HepG2 (cell line): ENCODE data around the gene MTHFSD. TPM values are rescaled to one million over a fixed set of nuclear protein-coding genes. Genes with fewer than 3 reads are reported as not detected.

Source experiments
- ATAC-seq: fragments of 200-7000 bp; cut with Tn5 transposase; 3 replicates; pipeline ENCODE4 v1.9.1; 2020; ENCODE audit warnings: mild to moderate bottlenecking, moderate library complexity
- BruUV-seq: library from RNA; stranded (reverse); fragments of 400-500 nt; replicated peaks from 2 replicates; lab custom pipeline; 2021; lab: Mats Ljungman, UMichigan
- CTCF ChIA-PET: fragments of 300-600 bp; formaldehyde crosslinking; extraction: SDS; loops from one replicate; lab custom pipeline; 2021; ENCODE audit warnings: low total read pairs, inconsistent platforms, low intra/inter-chr PET ratio; lab: Yijun Ruan, JAX
- POLR2A ChIA-PET: fragments of 350-600 bp; sonication (Branson Sonifier 250); formaldehyde crosslinking; loops from one replicate; lab custom pipeline; 2020; ENCODE audit warnings: antibody characterized with exemption, inconsistent platforms; lab: Yijun Ruan, JAX
- DNase-seq: peaks from one replicate; pipeline ENCODE4 v3.0.0-alpha.2; 2015; ENCODE audit warnings: low spot score
- FAIRE-seq: peaks from 3 replicates; lab custom pipeline; 2011; peaks lifted over from hg19 to GRCh38; lab: Jason Lieb, UNC
- H2AFZ ChIP-seq: one replicate; pipeline ENCODE4 v1.6.1; 2011; ENCODE audit warnings: low read length, inconsistent platforms
- H3K27ac ChIP-seq: fragments of 300-600 bp; 3 replicates; pipeline ENCODE4 v1.8.0; 2011; ENCODE audit warnings: mixed run types, mild to moderate bottlenecking, mixed read lengths, low read length, inconsistent platforms; ENCODE audit not compliant: insufficient read depth; ENCODE audit errors: extremely low read length
- H3K27me3 ChIP-seq, 2 experiments: fragments of 200-600 bp in 1 of 2; 2 replicates in 1 of 2; 3 replicates in 1 of 2; pipeline versions ENCODE4 v1.6.0 to v1.8.0; 2011; ENCODE audit warnings: low read length in 2 of 2, mild to moderate bottlenecking in 2 of 2, moderate library complexity in 2 of 2, inconsistent platforms in 1 of 2; ENCODE audit not compliant: insufficient read depth in 2 of 2, control insufficient read depth in 1 of 2
- H3K36me3 ChIP-seq, 2 experiments: fragments of 200-600 bp in 1 of 2; replicated peaks in 1 of 2; 2 replicates in 1 of 2; 3 replicates in 1 of 2; pipeline versions ENCODE4 v1.5.1 to v1.8.0; 2011; ENCODE audit warnings: low read length in 2 of 2, inconsistent platforms in 1 of 2; ENCODE audit not compliant: insufficient read depth in 2 of 2, control insufficient read depth in 1 of 2
- H3K4me1 ChIP-seq: 2 replicates; pipeline ENCODE4 v1.5.1; 2012; ENCODE audit warnings: low read length, inconsistent platforms; ENCODE audit not compliant: insufficient read depth
- H3K4me2 ChIP-seq: 2 replicates; pipeline ENCODE4 v1.6.0; 2011; ENCODE audit warnings: low read depth, low read length, inconsistent platforms
- H3K4me3 ChIP-seq, 3 experiments: fragments of 200-600 bp in 1 of 3; sonication (generic), shearing (Covaris generic) in 1 of 3; replicated peaks in 1 of 3; 2 replicates each; pipeline ENCODE4 v1.5.1; 2011 to 2016; ENCODE audit warnings: low read length in 3 of 3, inconsistent platforms in 2 of 3, low read depth in 2 of 3, mild to moderate bottlenecking in 2 of 3, control low read depth in 1 of 3, mixed read lengths in 1 of 3; ENCODE audit not compliant: insufficient read depth in 1 of 3
- H3K79me2 ChIP-seq: one replicate; pipeline ENCODE4 v1.6.1; 2011; ENCODE audit warnings: low read length, inconsistent platforms; ENCODE audit not compliant: insufficient read depth
- H3K9ac ChIP-seq: 2 replicates; pipeline ENCODE4 v1.6.0; 2011; ENCODE audit warnings: mild to moderate bottlenecking, low read depth, low read length, inconsistent platforms; ENCODE audit not compliant: insufficient read depth
- H3K9me3 ChIP-seq: 2 replicates; pipeline ENCODE4 v1.5.1; 2012; ENCODE audit warnings: mild to moderate bottlenecking, low read length
- H4K20me1 ChIP-seq: 2 replicates; pipeline ENCODE4 v1.6.0; 2011; ENCODE audit warnings: inconsistent platforms, mild to moderate bottlenecking, low read length, moderate library complexity; ENCODE audit not compliant: insufficient read depth
- PHF8 ChIP-seq: sonication (generic); formaldehyde crosslinking; IDR thresholded peaks from 2 replicates; pipeline ENCODE4 v1.5.0; 2020; ENCODE audit warnings: missing genetic modification reagents
- SMC3 ChIP-seq: IDR thresholded peaks from 2 replicates; pipeline ENCODE4 v1.6.1; 2011; ENCODE audit warnings: low read length, improper control_type of control experiment
- ZFP36L1 ChIP-seq: sonication (generic); formaldehyde crosslinking; IDR thresholded peaks from 2 replicates; pipeline ENCODE4 v1.8.0; 2022; ENCODE audit warnings: mild to moderate bottlenecking, missing genetic modification reagents, moderate library complexity
- ZNF510 ChIP-seq: sonication (generic); formaldehyde crosslinking; IDR thresholded peaks from 2 replicates; pipeline ENCODE4 v1.4.0; 2020; ENCODE audit warnings: low read depth, mild to moderate bottlenecking, missing genetic modification reagents
- ZNF674 ChIP-seq: sonication (generic); formaldehyde crosslinking; IDR thresholded peaks from 2 replicates; pipeline ENCODE4 v1.5.0; 2020; ENCODE audit warnings: low read depth, mild to moderate bottlenecking, missing genetic modification reagents
- ZNF850 ChIP-seq: sonication (generic); formaldehyde crosslinking; conservative IDR thresholded peaks from 2 replicates; pipeline ENCODE4 v1.9.0; 2021; ENCODE audit warnings: mild to moderate bottlenecking, missing genetic modification reagents
- WGBS: methylation state at CpG from one replicate; pipeline ENCODE4 v1.1.6; 2017; ENCODE audit warnings: low lambda C conversion rate; 5-methylcytosine and 5-hydroxymethylcytosine counted together
- in situ Hi-C: cut with HindIII; loops from 2 replicates; pipeline ENCODE4 v1.10.0; 2017; ENCODE audit warnings: low pct_unique_long_range_greater_than_20kb; ENCODE audit not compliant: extremely low pct_ligation_motif_present
- intact Hi-C: fragments of 100-400 bp; cut with micrococcal nuclease; formaldehyde crosslinking; loops from one replicate; pipeline ENCODE4 v1.10.0; 2022; ENCODE audit not compliant: unreplicated experiment
- polyA plus RNA-seq, 8 experiments: library from polyadenylated mRNA; depleted of rRNA in 3 of 8; stranded (reverse) in 7 of 8; unstranded in 1 of 8; fragments of >200 nt; fragmentation: Illumina TruSeq in 4 of 8; extraction: Trizol in 4 of 8; gene quantifications; 2 replicates each; pipeline versions ENCODE4 v1.2.1 to v1.2.3, GENCODE V29; 2011 to 2016; ENCODE audit warnings: low read depth in 4 of 8, missing spikeins in 1 of 8, mixed read lengths in 1 of 8; ENCODE audit not compliant: insufficient read depth in 1 of 8
- total RNA-seq, 5 experiments: library from RNA; depleted of rRNA; stranded (reverse); fragments of >200 nt; fragmentation: Illumina TruSeq; extraction: Trizol; gene quantifications; 2 replicates each; pipeline ENCODE4 v1.2.3, GENCODE V29; 2016; ENCODE audit warnings: low read depth in 1 of 5
- TF ChIP-seq, protein P1 (sequence below), 2 experiments: sonication (generic) in 1 of 2; formaldehyde crosslinking in 1 of 2; IDR thresholded peaks; 2 replicates each; pipeline versions ENCODE4 v1.4.0 to v1.6.1; 2018 to 2020; ENCODE audit warnings: missing genetic modification reagents in 2 of 2, borderline replicate concordance in 1 of 2, low read depth in 1 of 2, mild to moderate bottlenecking in 1 of 2, missing biosample characterization in 1 of 2
- TF ChIP-seq, protein P2 (sequence below): sonication (generic); formaldehyde crosslinking; IDR thresholded peaks from 2 replicates; pipeline ENCODE4 v1.5.1; 2020; ENCODE audit warnings: missing genetic modification reagents, mild to moderate bottlenecking, borderline replicate concordance
- TF ChIP-seq, protein P3 (sequence below): sonication (generic); formaldehyde crosslinking; IDR thresholded peaks from 2 replicates; pipeline ENCODE4 v1.8.1; 2023; ENCODE audit warnings: mild to moderate bottlenecking, inconsistent platforms, moderate library complexity, missing genetic modification reagents, borderline replicate concordance

The MTHFSD gene
- total and polyA plus RNA-seq, 2 of the 13 experiments (the other 11 are each of a cell fraction or from before 2014, with no cell fraction given): 14.2 to 16.3 TPM

DNA sequence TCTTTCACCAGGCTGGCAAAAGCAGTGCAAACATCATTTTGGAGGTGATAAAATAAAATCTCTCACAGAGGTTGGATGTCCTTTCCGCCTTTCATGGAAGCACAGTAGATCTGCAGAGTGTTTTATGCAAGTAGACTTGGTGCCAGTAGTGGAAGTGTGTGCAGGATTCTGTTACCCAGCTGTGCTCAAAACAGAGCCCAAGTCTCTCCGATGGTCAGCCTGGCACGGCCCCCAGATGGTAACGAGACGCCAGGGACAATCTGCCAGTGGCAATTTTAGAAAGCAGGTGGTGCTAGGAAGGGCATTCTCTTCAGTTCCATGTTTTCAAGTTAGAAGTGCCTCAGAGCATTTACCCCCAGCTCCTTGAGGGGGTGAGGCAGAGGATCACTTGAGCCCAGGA, 1.5 kb upstream of the MTHFSD start:
- intact Hi-C loops: no loop called here
- TF ChIP-seq, protein P1, sequence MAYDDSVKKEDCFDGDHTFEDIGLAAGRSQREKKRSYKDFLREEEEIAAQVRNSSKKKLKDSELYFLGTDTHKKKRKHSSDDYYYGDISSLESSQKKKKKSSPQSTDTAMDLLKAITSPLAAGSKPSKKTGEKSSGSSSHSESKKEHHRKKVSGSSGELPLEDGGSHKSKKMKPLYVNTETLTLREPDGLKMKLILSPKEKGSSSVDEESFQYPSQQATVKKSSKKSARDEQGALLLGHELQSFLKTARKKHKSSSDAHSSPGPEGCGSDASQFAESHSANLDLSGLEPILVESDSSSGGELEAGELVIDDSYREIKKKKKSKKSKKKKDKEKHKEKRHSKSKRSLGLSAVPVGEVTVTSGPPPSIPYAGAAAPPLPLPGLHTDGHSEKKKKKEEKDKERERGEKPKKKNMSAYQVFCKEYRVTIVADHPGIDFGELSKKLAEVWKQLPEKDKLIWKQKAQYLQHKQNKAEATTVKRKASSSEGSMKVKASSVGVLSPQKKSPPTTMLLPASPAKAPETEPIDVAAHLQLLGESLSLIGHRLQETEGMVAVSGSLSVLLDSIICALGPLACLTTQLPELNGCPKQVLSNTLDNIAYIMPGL (CRISPR knock-in tag; IDR thresholded peaks at IDR 0.05; ENCODE audit: borderline replicate concordance in 1 of 2, low read depth in 1 of 2): no peak
- TF ChIP-seq ZNF510: no peak
- Histone ChIP-seq H3K27ac (no peak overlapping the region), H3K4me3 (no peak overlapping the region), H3K9me3 (no peaks in the 10 kb centered on the region), H2AFZ (no peak overlapping the region), H3K79me2 (peaks cover 9% of the 10 kb centered on the region), H4K20me1 (no peaks in the 10 kb centered on the region), H3K36me3 (peaks cover 0 to 7% of the 10 kb centered on the region in 2 experiments; a peak in 1 of 5 replicates), H3K27me3 (peaks cover 0 to 11% of the 10 kb centered on the region in 2 experiments; a peak in 2 of 5 replicates), H3K9ac (no peak overlapping the region), H3K4me2 (no peak overlapping the region), H3K4me1 (peaks cover 15% of the 10 kb centered on the region)
- BruUV-seq: no TSS peak
- FAIRE-seq (no peak), ATAC-seq (no peak), DNase-seq (no peak)
- POLR2A ChIA-PET: no interaction called here
- 58% methylated on average over 5 of the region's 5 CpGs for WGBS
- CTCF ChIA-PET: no interaction called here
- in situ Hi-C loops: no loop called here

DNA sequence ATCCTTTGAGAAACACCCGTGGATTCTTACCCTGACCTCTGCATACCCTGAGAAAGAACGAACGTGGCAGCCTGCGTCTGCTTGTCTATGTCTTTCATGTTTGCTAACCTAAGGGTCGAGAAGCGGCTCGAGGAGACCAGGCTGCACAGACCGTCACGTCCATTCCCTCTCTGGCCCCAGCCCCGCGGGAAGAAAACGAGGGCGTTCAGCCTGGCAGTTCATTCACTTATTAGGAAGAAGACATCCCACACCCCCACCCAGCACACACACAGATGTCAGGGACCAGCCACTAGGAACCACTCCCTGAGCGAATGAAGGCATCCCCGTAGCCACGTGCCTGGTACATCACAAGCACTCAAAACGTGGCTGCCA, 655 bp upstream of the MTHFSD start:
- Histone ChIP-seq H3K36me3 (peaks cover 1 to 12% of the 10 kb centered on the region in 2 experiments; a peak in 3 of 5 replicates), H3K4me1 (peaks cover 15% of the 10 kb centered on the region), H3K27me3 (peaks cover 0 to 6% of the 10 kb centered on the region in 2 experiments; a peak in 2 of 5 replicates), H4K20me1 (no peaks in the 10 kb centered on the region), H3K4me2 (peak overlapping the region; percentile 89), H3K27ac (no peak overlapping the region), H3K9ac (peak overlapping the region; percentile 91), H3K9me3 (no peaks in the 10 kb centered on the region), H3K79me2 (peaks cover 9% of the 10 kb centered on the region), H2AFZ (peak overlapping the region; percentile 21), H3K4me3 (peak overlapping the region; percentile 80 to 94 (median 94))
- CTCF ChIA-PET: interaction anchor here (1.8 kb wide), 1 partner anchor 8 kb away, joined by 7 read pairs; no protein-coding TSS in a partner anchor
- intact Hi-C loops: no loop called here
- WGBS: 30% methylated on average over 16 of the region's 17 CpGs
- FAIRE-seq (no peak), DNase-seq (no peak), ATAC-seq (no peak)
- in situ Hi-C loops: no loop called here
- no TSS peak for BruUV-seq
- POLR2A ChIA-PET: no interaction called here
- TF ChIP-seq PHF8 (no peak), SMC3 (no peak), ZFP36L1 (CRISPR knock-in tag) (0 out of 2 replicates have a peak, but pooled peaks have one; percentile 0), ZNF674 (peak; percentile 18; the same call in 1 of the 2 replicates), ZNF850 (peak; percentile 17; the same call in 1 of the 2 replicates)
- TF ChIP-seq, protein P2, sequence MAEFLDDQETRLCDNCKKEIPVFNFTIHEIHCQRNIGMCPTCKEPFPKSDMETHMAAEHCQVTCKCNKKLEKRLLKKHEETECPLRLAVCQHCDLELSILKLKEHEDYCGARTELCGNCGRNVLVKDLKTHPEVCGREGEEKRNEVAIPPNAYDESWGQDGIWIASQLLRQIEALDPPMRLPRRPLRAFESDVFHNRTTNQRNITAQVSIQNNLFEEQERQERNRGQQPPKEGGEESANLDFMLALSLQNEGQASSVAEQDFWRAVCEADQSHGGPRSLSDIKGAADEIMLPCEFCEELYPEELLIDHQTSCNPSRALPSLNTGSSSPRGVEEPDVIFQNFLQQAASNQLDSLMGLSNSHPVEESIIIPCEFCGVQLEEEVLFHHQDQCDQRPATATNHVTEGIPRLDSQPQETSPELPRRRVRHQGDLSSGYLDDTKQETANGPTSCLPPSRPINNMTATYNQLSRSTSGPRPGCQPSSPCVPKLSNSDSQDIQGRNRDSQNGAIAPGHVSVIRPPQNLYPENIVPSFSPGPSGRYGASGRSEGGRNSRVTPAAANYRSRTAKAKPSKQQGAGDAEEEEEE (CRISPR knock-in tag): peak; percentile 5; the same call in 1 of the 2 replicates
- TF ChIP-seq, protein P3, sequence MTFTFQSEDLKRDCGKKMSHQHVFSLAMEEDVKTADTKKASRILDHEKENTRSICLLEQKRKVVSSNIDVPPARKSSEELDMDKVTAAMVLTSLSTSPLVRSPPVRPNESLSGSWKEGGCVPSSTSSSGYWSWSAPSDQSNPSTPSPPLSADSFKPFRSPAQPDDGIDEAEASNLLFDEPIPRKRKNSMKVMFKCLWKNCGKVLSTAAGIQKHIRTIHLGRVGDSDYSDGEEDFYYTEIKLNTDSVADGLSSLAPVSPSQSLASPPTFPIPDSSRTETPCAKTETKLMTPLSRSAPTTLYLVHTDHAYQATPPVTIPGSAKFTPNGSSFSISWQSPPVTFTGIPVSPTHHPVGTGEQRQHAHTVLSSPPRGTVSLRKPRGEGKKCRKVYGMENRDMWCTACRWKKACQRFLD: no peak; the same call in 1 of the 2 replicates
